Measurements from ENCODE around the gene ANKMY1. TPM values are rescaled to one million over a fixed set of nuclear protein-coding genes. Genes with fewer than 3 reads are reported as not detected.
"Not testable (repeated sequence)": the region's sequence is repeated elsewhere in the genome, so short reads cannot be mapped to it uniquely, and the experiment has no call there.

The ANKMY1 gene
- total and polyA plus RNA-seq, 3 experiments from 2014 or later: 15.8 to 27.9 (median 22.4) TPM

GRCh38 chr2:240564561-240565332 lies 7.0 kb upstream of the ANKMY1 start:
- no peaks in the 10 kb centered on the region for H3K27me3 Mint-ChIP-seq
- peak overlapping the region; percentile 90 to 98 (median 95) for H3K4me3 Mint-ChIP-seq

GRCh38 chr2:240563951-240564560 lies 6.3 kb upstream of the ANKMY1 start:
- no peak for DNase-seq
- Mint-ChIP-seq H3K4me3 (peak overlapping the region; percentile 90 to 98 (median 95)), H3K36me3 (peaks cover 0 to 33% (median 7%) of the 10 kb centered on the region in 3 donors), H3K27me3 (no peaks in the 10 kb centered on the region), H3K27ac (peak overlapping the region; percentile 91 to 99 (median 98)), H3K9me3 (no peaks in the 10 kb centered on the region), H3K4me1 (peaks cover 60 to 80% (median 71%) of the 10 kb centered on the region in 3 donors)
- CTCF ChIA-PET: interaction anchor here (2.0 to 4.9 kb wide), 4 partner anchors 16 to 58 kb away, joined by 8 to 39 read pairs (median 17); partner anchors contain the start of gene CAPN10
- peak overlapping the region; percentile 96 for H3K4me3 ChIP-seq (ENCODE audit: low read length)
- H3K9me3 ChIP-seq (ENCODE audit: low read length): no peaks in the 10 kb centered on the region
- peaks cover 4% of the 10 kb centered on the region for H3K36me3 ChIP-seq (ENCODE audit: insufficient read depth, low read length)
- peak overlapping the region; percentile 91 for H3K27ac ChIP-seq (ENCODE audit: low read depth, low read length)
- peaks cover 73% of the 10 kb centered on the region for H3K4me1 ChIP-seq (ENCODE audit: insufficient read depth, low read length)
- H3K27me3 ChIP-seq (ENCODE audit: insufficient read depth, low read length, poor library complexity, severe bottlenecking): no peaks in the 10 kb centered on the region
- POLR2A ChIA-PET: interaction anchor here (5.3 to 5.5 kb wide), 2 partner anchors 16 to 22 kb away, joined by 38 to 99 read pairs; partner anchors contain the start of gene CAPN10

More at GRCh38 chr2:240564561-240565332, 7.0 kb upstream of the ANKMY1 start:
- Mint-ChIP-seq H3K36me3 (peaks cover 0 to 38% (median 7%) of the 10 kb centered on the region in 3 donors), H3K9me3 (no peaks in the 10 kb centered on the region), H3K4me1 (peaks cover 60 to 80% (median 69%) of the 10 kb centered on the region in 3 donors), H3K27ac (peak overlapping the region; percentile 93 to 99 (median 98))
- Histone ChIP-seq H3K27me3 (ENCODE audit: insufficient read depth, low read length, poor library complexity, severe bottlenecking) (no peaks in the 10 kb centered on the region), H3K4me1 (ENCODE audit: insufficient read depth, low read length) (peaks cover 73% of the 10 kb centered on the region), H3K36me3 (ENCODE audit: insufficient read depth, low read length) (peaks cover 4% of the 10 kb centered on the region), H3K27ac (ENCODE audit: low read depth, low read length) (peak overlapping the region; percentile 91), H3K9me3 (ENCODE audit: low read length) (no peaks in the 10 kb centered on the region), H3K4me3 (ENCODE audit: low read length) (peak overlapping the region; percentile 96)
- DNase-seq: peak in 3 of 5 donors; percentile 20 to 61 (median 25)
- ChIA-PET CTCF (interaction anchor here (0.9 to 4.9 kb wide), 8 partner anchors 11 to 57 kb away, joined by 3 to 68 read pairs (median 9); partner anchors contain the start of gene CAPN10), POLR2A (interaction anchor here (5.3 to 5.5 kb wide), 2 partner anchors 15 to 22 kb away, joined by 38 to 99 read pairs; partner anchors contain the start of gene CAPN10)

GRCh38 chr2:240563231-240563630 lies 5.4 kb upstream of the ANKMY1 start:
- not testable (repeated sequence) for H3K9me3 Mint-ChIP-seq; H3K27me3 ChIP-seq (ENCODE audit: insufficient read depth, low read length, poor library complexity, severe bottlenecking); H3K4me3 ChIP-seq (ENCODE audit: low read length); H3K27me3 Mint-ChIP-seq; DNase-seq; H3K27ac ChIP-seq (ENCODE audit: low read depth, low read length); H3K36me3 ChIP-seq (ENCODE audit: insufficient read depth, low read length); H3K9me3 ChIP-seq (ENCODE audit: low read length)
- Mint-ChIP-seq H3K27ac (peak overlapping the region in 3 of 8 donors; percentile 78 to 99 (median 80)), H3K36me3 (peaks cover 0 to 38% (median 7%) of the 10 kb centered on the region in 3 donors), H3K4me3 (peak overlapping the region in 5 of 7 donors; percentile 44 to 98 (median 62)), H3K4me1 (peaks cover 69 to 88% (median 79%) of the 10 kb centered on the region in 3 donors)
- POLR2A ChIA-PET: interaction anchor here (5.5 kb wide), 1 partner anchor 23 kb away, joined by 99 read pairs; the partner anchor contains the start of gene CAPN10
- peaks cover 81% of the 10 kb centered on the region for H3K4me1 ChIP-seq (ENCODE audit: insufficient read depth, low read length)
- CTCF ChIA-PET: interaction anchor here (2.0 to 4.9 kb wide), 3 partner anchors 16 to 50 kb away, joined by 8 to 39 read pairs (median 10); partner anchors contain the start of gene CAPN10

- Histone ChIP-seq H3K27me3 (ENCODE audit: insufficient read depth, low read length, poor library complexity, severe bottlenecking) (no peaks in the 10 kb centered on the region), H3K4me1 (ENCODE audit: insufficient read depth, low read length) (peaks cover 79% of the 10 kb centered on the region), H3K36me3 (ENCODE audit: insufficient read depth, low read length) (peaks cover 4% of the 10 kb centered on the region), H3K4me3 (ENCODE audit: low read length) (peak overlapping the region; percentile 63), H3K27ac (ENCODE audit: low read depth, low read length) (peak overlapping the region; percentile 87), H3K9me3 (ENCODE audit: low read length) (no peaks in the 10 kb centered on the region)
- Mint-ChIP-seq H3K36me3 (peaks cover 0 to 40% (median 7%) of the 10 kb centered on the region in 3 donors), H3K4me1 (peaks cover 68 to 86% (median 77%) of the 10 kb centered on the region in 3 donors), H3K4me3 (peak overlapping the region; percentile 86 to 95 (median 90)), H3K9me3 (no peaks in the 10 kb centered on the region), H3K27me3 (no peaks in the 10 kb centered on the region), H3K27ac (peak overlapping the region; percentile 46 to 97 (median 90))
- peak in 1 of 5 donors; percentile 50 for DNase-seq
- ChIA-PET POLR2A (interaction anchor here (0.6 to 2.4 kb wide), 8 partner anchors 7 to 1287 kb away, joined by 3 to 42 read pairs (median 5); partner anchors contain the start of genes CAPN10 and RNPEPL1), CTCF (interaction anchor here (1.0 to 4.8 kb wide), 6 partner anchors 8 to 142 kb away, joined by 3 to 20 read pairs (median 10); partner anchors contain the start of gene CAPN10)
These were observed 3.7 kb upstream of the ANKMY1 start for GRCh38 chr2:240561325-240561971.

GRCh38 chr2:240560480-240561324 lies 2.9 kb upstream of the ANKMY1 start:
- peak overlapping the region; percentile 63 for H3K4me3 ChIP-seq (ENCODE audit: low read length)
- no peaks in the 10 kb centered on the region for H3K27me3 ChIP-seq (ENCODE audit: insufficient read depth, low read length, poor library complexity, severe bottlenecking)
- peak overlapping the region; percentile 86 to 95 (median 90) for H3K4me3 Mint-ChIP-seq
- H3K9me3 ChIP-seq (ENCODE audit: low read length): no peaks in the 10 kb centered on the region
- peaks cover 70 to 86% (median 78%) of the 10 kb centered on the region in 3 donors for H3K4me1 Mint-ChIP-seq
- H3K27me3 Mint-ChIP-seq: no peaks in the 10 kb centered on the region
- peaks cover 0 to 42% (median 7%) of the 10 kb centered on the region in 3 donors for H3K36me3 Mint-ChIP-seq
- ChIA-PET POLR2A (interaction anchor here (0.6 to 2.4 kb wide), 9 partner anchors 8 to 1286 kb away, joined by 3 to 42 read pairs (median 4); partner anchors contain the start of genes CAPN10, PASK and RNPEPL1), CTCF (interaction anchor here (1.0 to 4.8 kb wide), 6 partner anchors 9 to 143 kb away, joined by 3 to 20 read pairs (median 10); partner anchors contain the start of gene CAPN10)
- peaks cover 4% of the 10 kb centered on the region for H3K36me3 ChIP-seq (ENCODE audit: insufficient read depth, low read length)
- peak; percentile 99 to 100 (median 100) for DNase-seq
- H3K4me1 ChIP-seq (ENCODE audit: insufficient read depth, low read length): peaks cover 74% of the 10 kb centered on the region
- H3K27ac Mint-ChIP-seq: peak overlapping the region; percentile 46 to 97 (median 90)
- no peaks in the 10 kb centered on the region for H3K9me3 Mint-ChIP-seq
- H3K27ac ChIP-seq (ENCODE audit: low read depth, low read length): peak overlapping the region; percentile 87

GRCh38 chr2:240560084-240560479 lies 2.3 kb upstream of the ANKMY1 start, which contains the start of gene DUSP28:
TSS of gene DUSP28 (plus strand) at chr2:240560357. CDS start at chr2:240560685, 328 bp downstream.
- Histone ChIP-seq H3K9me3 (ENCODE audit: low read length) (no peaks in the 10 kb centered on the region), H3K36me3 (ENCODE audit: insufficient read depth, low read length) (peaks cover 4% of the 10 kb centered on the region), H3K4me1 (ENCODE audit: insufficient read depth, low read length) (peaks cover 68% of the 10 kb centered on the region), H3K4me3 (ENCODE audit: low read length) (peak within 1 kb of the TSS; percentile 63), H3K27me3 (ENCODE audit: insufficient read depth, low read length, poor library complexity, severe bottlenecking) (no peaks in the 10 kb centered on the region), H3K27ac (ENCODE audit: low read depth, low read length) (peak within 1 kb of the TSS; percentile 87)
- Mint-ChIP-seq H3K36me3 (peaks cover 0 to 38% (median 7%) of the 10 kb centered on the region in 3 donors), H3K9me3 (no peaks in the 10 kb centered on the region), H3K27me3 (no peaks in the 10 kb centered on the region), H3K4me1 (peaks cover 66 to 86% (median 77%) of the 10 kb centered on the region in 3 donors), H3K27ac (peak within 1 kb of the TSS; percentile 75 to 97 (median 91)), H3K4me3 (peak within 1 kb of the TSS; percentile 86 to 95 (median 90))
- ChIA-PET CTCF (interaction anchor here (1.0 to 4.8 kb wide), 5 partner anchors 9 to 46 kb away, joined by 3 to 20 read pairs (median 14); partner anchors contain the start of gene CAPN10), POLR2A (interaction anchor here (0.7 to 2.4 kb wide), 5 partner anchors 26 to 589 kb away, joined by 3 to 42 read pairs (median 3); partner anchors contain the start of genes CAPN10 and PASK)
- peak; percentile 84 to 92 (median 91) for DNase-seq

Data from CD8-positive, alpha-beta memory T cell (primary cell).